ENCODE data around the gene RUNX3. TPM values are rescaled to one million over a fixed set of nuclear protein-coding genes. Genes with fewer than 3 reads are reported as not detected.

The RUNX3 gene
- total and polyA plus RNA-seq, 2 of the 8 experiments (the other 6 are each of a cell fraction or from before 2014, with no cell fraction given): 0.62 to 0.82 TPM

GRCh38 chr1:24900486-24900849 lies 29.6 kb downstream of the RUNX3 start:
- no peaks in the 10 kb centered on the region for H3K79me2 ChIP-seq (ENCODE audit: control insufficient read depth in 1 of 2, insufficient read depth in 2 of 2, low read length in 2 of 2)
- no peaks in the 10 kb centered on the region for H3K23me2 ChIP-seq (ENCODE audit: low read depth, low read length)
- H3K27ac ChIP-seq (ENCODE audit: low read depth, low read length): no peak overlapping the region
- no peak overlapping the region for H2BK5ac ChIP-seq (ENCODE audit: low read depth, low read length)
- H3K4me1 ChIP-seq (replicated peaks in 1 of 4; ENCODE audit: control insufficient read depth in 3 of 4, insufficient read depth in 4 of 4, low read length in 3 of 4): no peaks in the 10 kb centered on the region; a peak in 2 of 7 replicates
- POLR2A ChIA-PET (ENCODE audit: partially characterized antibody): no interaction called here
- H3K36me3 ChIP-seq (ENCODE audit: control insufficient read depth in 2 of 4, insufficient read depth in 4 of 4, low read length in 3 of 4): no peaks in the 10 kb centered on the region
- DNase-seq (ENCODE audit: low read depth in 1 of 2, low spot score in 2 of 2): peak in 1 of 2 experiments; percentile 41
- no peak for TF ChIP-seq NRF1 (IDR thresholded peaks at IDR 0.05; ENCODE audit: low read depth, low read length)
- TF ChIP-seq RFX5 (IDR thresholded peaks at IDR 0.05; ENCODE audit: borderline replicate concordance, low read depth, low read length): no peak
- TF ChIP-seq EGR1 (IDR thresholded peaks at IDR 0.05; ENCODE audit: borderline replicate concordance, low read depth, low read length): no peak
- TF ChIP-seq USF2 (IDR thresholded peaks at IDR 0.05; ENCODE audit: low read length): no peak
- TF ChIP-seq BRCA1 (IDR thresholded peaks at IDR 0.05; ENCODE audit: low read depth, low read length): no peak
- no peak for TF ChIP-seq POU5F1 (IDR thresholded peaks at IDR 0.05; ENCODE audit: low read depth, low read length)
- TF ChIP-seq SP4 (IDR thresholded peaks at IDR 0.05; ENCODE audit: low read length): no peak
- no peak for TF ChIP-seq RXRA (IDR thresholded peaks at IDR 0.05; ENCODE audit: insufficient read depth, low read depth, low read length)
- no peak for TF ChIP-seq GABPA (IDR thresholded peaks at IDR 0.05; ENCODE audit: borderline replicate concordance, insufficient read depth, low read length)
- TF ChIP-seq MAFK (IDR thresholded peaks at IDR 0.05; ENCODE audit: low read depth, low read length): no peak
- TF ChIP-seq E2F6 (IDR thresholded peaks at IDR 0.05): no peak
- no peak for TF ChIP-seq ASH2L (IDR thresholded peaks at IDR 0.05; ENCODE audit: low read length)
- no peak for FAIRE-seq
- no peak overlapping the region for H3K18ac ChIP-seq (ENCODE audit: extremely low read depth, low read length)
- no peaks in the 10 kb centered on the region for H3K79me1 ChIP-seq (ENCODE audit: low read depth, low read length)
- H3K27me3 ChIP-seq (replicated peaks in 1 of 4; ENCODE audit: control insufficient read depth in 3 of 4, extremely low read depth in 1 of 4, insufficient read depth in 3 of 4, low read length in 3 of 4): no peaks in the 10 kb centered on the region
- no peaks in the 10 kb centered on the region for H4K20me1 ChIP-seq (replicated peaks in 1 of 2; ENCODE audit: control insufficient read depth in 1 of 2, insufficient read depth in 2 of 2, low read length in 2 of 2)
- H2AFZ ChIP-seq (ENCODE audit: low read length): no peak overlapping the region
- H2BK15ac ChIP-seq (ENCODE audit: low read length): no peak overlapping the region
- H4K5ac ChIP-seq (ENCODE audit: insufficient read length, low read depth, low read length): no peak overlapping the region
- no peak overlapping the region for H4K91ac ChIP-seq (replicated peaks; ENCODE audit: insufficient read length, low read length)
- CTCF ChIA-PET (ENCODE audit: partially characterized antibody): interaction anchor here (0.6 to 4.6 kb wide), 7 partner anchors 9 to 247 kb away, joined by 3 to 62 read pairs (median 4); no protein-coding TSS in a partner anchor
- H3K9ac ChIP-seq (replicated peaks in 1 of 4; ENCODE audit: extremely low read depth in 1 of 4, low read depth in 3 of 4, low read length in 3 of 4): no peak overlapping the region
- no peaks in the 10 kb centered on the region for H3K9me3 ChIP-seq (ENCODE audit: insufficient read depth in 2 of 2, low read depth in 1 of 2, low read length in 1 of 2)
- no peak overlapping the region for H3K56ac ChIP-seq (replicated peaks; ENCODE audit: insufficient read length, low read depth, low read length)
- H2BK20ac ChIP-seq (ENCODE audit: low read length): no peak overlapping the region
- H2BK120ac ChIP-seq (replicated peaks; ENCODE audit: low read depth, low read length): no peak overlapping the region
- no peak overlapping the region for H3K4me2 ChIP-seq (ENCODE audit: insufficient read depth in 1 of 2, low read depth in 2 of 2, low read length in 2 of 2)
- H3K23ac ChIP-seq (ENCODE audit: insufficient read length): no peak overlapping the region
- H2AK5ac ChIP-seq (ENCODE audit: low read depth, low read length): no peak overlapping the region
- no peak overlapping the region for H2BK12ac ChIP-seq (ENCODE audit: low read depth, low read length)
- no peak overlapping the region for H3K14ac ChIP-seq (ENCODE audit: insufficient read length)
- no peak overlapping the region for H3K4me3 ChIP-seq (ENCODE audit: extremely low read depth in 1 of 4, insufficient read depth in 2 of 4, low read depth in 3 of 4, low read length in 4 of 4)
- H3K4ac ChIP-seq (replicated peaks; ENCODE audit: insufficient read length, low read depth, low read length): no peak overlapping the region
- 85% methylated on average over 7 of the region's 9 CpGs; no CpG with 5 or more reads in 1 of the 2 experiments for WGBS, 2 experiments (ENCODE audit: extremely low coverage in 1 of 2, insufficient coverage in 1 of 2, insufficient read length in 1 of 2, insufficient replicate concordance in 2 of 2, low coverage in 1 of 2, low lambda C conversion rate in 2 of 2, missing lambda C conversion rate in 1 of 2)
- H4K8ac ChIP-seq (ENCODE audit: extremely low read depth, insufficient read depth, low read length): no peak overlapping the region

All from H1 (cell line).